HG03060 (cell line): Measurements from ENCODE around the gene LRMDA.

Experiments
- ATAC-seq: cut with Tn5 transposase; IDR thresholded peaks from one replicate; pipeline ENCODE4 v1.9.1; 2021; ENCODE audit warnings: low read depth, moderate number of reproducible peaks; ENCODE audit not compliant: unreplicated experiment

The LRMDA gene

DNA sequence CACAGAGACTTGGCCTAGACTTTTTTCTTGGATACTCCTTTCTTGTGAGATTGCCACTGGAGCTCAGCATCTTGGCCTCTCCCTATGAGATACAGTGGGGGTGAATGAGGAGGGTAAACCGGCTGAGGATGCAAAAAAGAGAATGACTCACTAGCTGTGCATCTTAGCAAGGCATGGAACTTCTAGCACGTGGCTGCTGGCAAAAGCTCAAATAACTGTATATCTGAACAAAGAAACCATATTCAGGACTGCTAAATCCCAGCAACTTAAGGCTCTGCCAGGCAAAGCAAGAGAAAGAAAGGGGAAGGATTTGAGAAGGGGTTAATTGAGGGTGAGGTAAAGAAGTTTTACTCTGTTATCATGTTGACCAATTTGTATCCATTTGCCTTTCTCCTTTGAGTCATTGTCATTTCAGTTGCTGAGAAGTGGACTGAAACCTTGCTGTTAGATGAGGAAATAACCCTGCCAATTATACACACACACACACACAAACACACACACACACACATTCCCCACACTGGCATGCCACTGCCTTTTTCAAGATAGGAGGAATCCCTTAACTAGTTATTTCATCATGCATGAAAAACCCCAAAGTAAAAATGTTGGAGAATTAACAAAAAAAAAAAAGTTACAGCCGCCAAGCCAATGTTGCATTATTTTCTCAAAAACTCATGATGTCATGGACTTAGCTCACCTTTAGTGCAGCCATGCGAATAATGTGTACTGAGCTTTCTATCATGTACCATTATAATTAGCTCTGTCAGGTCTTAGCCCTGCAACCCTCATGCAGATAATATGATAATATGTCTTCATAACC, 997.3 kb downstream of the LRMDA start:
- no peak for ATAC-seq

DNA sequence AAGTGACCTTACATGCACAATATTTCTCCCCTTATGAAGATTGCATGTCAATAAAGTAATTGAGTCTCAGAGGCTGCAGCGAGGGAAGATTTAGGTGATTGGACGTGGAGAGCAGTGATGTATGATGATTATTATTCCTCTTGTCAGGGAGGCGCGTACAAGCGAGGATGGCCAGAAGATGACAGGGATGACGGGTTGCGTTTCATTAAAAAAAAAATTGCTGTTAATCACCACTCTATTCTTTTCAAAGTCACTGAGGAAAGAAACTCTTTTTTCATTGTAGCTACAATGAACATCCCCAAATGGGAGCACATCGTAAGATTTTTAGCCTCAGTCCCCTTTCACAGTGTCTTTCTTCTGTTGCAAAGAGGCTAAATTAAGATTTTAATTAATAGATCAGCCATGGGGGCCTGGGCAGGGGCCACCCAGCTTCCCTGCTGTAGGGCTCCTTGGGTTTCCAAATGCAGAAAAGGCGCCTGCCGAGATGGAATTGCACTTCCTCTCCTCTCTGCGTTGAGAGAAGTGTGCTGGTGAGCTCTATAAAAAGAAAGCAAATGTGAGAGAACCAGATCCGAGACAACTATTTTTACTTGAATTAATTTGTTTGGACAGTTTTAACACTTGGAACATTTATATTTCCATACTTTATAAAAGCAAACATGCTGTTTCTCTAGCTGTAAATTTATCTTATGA, 998.1 kb downstream of the LRMDA start:
- no peak for ATAC-seq

DNA sequence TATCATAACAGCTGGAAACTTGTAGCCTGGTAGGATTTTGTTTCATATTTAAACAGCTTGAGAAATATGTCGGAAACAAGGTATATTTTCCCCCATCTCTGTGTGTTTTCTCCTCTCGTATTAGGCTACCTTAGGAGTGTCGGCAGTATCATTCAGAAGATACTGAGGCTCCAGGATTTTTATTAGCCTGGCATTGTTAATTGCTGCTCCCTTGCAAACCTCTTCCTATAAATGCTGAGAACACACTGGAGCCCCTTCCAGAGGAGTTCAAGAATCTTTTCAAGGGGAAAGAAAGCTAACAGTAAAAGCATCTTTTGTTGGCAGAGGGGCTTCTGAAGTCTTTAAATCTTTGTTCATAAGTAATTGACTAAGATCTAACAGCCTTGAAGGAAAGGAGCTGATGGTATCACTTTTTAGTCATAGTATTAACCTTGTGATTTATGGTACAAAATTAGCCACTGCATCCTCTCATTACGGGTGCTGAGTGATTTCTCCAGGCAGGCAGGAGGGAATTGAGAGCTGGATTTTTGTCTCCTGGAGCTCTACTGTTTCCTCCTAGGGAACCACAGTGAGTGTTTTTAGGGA, 998.7 kb downstream of the LRMDA start:
- no peak for ATAC-seq

DNA sequence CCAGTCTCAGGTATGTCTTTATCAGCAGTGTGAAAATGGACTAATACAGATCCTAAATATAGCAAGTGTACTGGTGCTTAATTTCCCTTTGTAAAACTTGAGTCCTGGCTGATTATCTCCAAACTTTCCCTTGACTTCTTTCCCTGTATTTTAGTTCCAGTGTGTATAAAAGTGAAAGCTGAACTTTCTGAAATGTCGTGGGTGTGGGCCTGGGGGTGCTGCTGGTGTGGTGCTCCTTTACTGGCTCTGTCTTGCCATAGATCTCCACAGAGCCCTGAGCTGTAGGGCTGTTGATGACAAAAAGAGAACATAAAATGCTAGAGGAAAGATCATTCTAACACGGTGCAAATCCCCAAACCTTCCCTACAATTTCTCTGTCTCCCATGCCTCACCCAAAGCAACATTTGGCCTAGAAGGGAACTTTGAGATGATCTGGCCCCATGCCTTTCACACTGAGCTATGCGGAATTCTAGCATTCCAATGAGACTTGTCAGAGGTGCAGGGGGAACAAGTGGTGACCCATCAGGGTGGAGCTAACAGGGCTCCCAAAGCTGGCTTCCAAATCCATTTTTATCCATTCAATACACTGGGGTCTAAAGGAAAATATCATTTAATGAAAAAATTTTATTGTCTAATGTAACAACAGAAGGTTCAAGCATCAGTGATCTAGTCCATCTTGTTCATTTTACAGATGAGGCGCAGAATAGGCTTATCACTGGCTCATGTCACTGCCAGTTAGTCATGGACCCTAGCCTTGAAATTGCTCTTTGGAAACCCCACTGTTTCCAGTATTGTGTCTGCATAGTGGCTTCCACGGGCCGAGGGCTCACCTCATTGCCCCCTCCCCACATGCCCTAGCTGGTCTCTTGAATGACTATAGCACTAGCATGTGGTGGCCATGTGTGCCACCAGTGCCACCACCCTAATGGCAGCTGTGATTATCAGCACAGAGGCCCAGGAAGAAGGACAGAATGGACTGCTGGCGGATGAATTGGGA, 1000.9 kb downstream of the LRMDA start:
- ATAC-seq, result no peak

DNA sequence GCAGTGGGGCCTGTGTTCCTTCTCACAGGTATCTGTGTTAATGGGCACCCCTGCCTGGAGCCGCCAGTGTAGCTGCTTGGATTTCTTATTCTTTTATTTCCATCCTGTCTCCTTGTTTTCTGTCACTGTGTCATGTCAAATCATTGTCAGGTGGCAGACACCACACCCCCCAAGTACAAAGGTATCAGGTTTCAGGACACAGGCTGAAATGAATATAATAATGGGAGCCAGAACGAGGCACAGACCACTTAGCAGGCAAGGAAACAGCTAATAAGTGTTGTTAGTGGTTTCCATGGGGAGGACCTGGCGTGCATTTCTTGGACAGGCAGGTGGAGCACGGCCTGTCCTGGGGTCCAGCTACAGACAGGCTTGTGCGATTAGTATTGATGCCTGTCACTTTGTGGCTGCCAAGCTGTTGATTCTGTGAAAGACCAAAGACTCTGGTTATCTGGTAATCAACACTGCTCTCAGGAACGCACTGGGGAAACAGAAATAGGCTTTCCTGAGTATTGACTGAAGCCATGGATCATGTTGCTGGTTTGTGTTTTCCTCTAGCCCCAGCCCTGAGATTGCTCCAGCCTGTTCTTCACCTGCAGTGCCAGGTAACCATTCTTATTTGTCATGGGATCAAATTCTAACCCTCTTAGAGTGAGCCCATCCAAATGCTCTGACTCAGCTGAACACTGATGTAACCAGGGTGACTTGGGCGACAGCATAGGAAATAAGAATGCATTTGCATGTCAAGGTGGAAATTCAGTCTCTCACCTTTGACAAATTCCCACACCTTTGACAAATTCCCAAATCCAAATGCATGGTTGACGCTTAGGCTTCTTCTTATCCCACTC, 1002.0 kb downstream of the LRMDA start:
- ATAC-seq, result no peak

DNA sequence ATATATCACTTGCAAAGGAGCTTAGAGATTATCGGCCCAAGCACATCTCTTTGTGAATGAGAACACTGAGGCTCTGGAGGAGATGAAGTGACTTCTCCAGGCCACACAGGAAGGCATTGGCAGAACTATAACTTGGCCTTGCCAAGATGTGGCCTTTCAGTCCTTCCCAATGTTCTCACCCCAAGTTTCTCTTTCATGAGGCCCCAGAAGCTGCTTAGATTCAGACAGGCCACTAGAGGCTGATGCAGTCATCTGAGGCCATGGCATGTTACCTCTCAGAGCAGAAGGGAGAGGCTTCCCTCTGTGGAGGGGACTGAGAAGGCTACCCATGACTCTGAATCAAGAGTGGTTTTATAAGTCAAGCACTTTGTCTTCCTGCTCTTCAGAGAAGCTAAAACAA, 1003.7 kb downstream of the LRMDA start:
- ATAC-seq, result no peak

DNA sequence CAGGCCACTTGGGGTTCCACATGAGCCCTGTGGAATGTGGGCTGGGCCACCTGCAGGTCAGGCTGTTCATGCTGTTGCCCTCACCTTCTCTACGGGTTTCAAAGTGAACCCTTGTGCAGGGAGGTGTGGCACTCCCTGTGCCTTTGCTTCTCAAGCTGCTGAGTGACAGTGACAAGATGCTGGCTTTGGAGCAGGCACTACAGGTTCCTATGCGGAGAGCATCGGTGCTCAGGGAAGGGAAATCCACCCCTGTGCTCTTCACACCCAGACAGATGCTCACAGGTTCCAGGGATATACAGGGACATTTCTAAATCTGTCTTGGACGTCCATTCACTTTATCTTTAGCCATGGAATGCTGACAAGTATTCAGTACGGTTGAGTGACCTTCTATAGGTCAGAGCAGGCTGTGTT, 1005.0 kb downstream of the LRMDA start:
- no peak for ATAC-seq

DNA sequence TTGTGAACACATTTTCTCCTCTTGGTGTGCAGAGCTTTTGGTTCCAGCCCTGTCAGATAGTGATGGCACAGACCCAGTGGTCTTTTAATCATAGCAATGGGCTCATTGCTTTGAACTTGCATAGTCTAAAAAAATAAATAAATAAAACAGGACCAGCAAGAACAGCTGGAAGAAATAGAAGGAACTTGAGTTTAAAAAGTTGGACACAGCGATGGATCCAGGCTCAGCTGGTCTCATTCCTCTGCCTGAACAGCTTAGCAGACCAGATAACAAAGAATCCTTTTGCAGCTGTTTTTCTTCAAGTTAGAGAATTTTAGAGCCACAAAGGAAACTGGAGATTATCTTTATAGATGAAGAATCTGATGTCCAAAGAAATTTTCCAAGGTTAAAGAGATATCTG, 1005.6 kb downstream of the LRMDA start:
- no peak for ATAC-seq

DNA sequence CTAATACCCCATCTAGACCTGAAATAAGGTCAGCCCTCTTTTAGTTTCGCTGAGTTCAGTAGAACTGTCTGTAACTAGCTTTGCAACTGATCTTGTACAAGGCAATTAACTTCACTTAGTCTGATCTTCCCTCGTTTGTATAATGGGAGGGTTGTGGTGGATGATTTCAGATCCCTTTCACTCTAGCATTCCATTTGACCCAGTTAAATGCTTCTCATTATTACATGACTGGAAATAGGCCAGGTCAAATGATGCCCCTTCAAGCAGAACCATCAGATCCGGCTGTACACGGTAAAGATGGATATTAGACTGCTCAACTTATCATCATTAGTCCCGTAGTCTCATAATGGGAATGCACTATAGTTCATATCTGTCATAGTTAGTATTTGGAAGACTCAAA, 1009.0 kb downstream of the LRMDA start:
- no peak for ATAC-seq

DNA sequence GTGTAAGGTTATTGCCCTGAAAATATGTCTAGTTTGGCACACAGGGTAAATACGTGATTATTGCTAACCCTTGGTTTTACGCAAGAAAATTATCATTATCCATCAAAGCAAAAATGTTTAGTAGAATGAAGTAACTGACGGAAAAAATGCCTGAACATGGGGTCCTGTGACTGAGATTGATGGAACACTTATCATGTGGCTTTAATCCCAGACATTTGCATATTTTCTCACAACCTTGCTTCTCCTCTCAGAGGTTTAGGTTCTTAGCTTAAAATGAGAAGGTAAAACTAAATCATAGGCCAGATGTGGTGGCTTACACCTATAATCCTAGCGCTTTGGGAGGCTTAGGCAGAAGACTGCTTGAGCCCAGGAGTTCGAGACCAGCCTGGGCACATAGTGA, 1010.7 kb downstream of the LRMDA start:
- ATAC-seq, result no peak

DNA sequence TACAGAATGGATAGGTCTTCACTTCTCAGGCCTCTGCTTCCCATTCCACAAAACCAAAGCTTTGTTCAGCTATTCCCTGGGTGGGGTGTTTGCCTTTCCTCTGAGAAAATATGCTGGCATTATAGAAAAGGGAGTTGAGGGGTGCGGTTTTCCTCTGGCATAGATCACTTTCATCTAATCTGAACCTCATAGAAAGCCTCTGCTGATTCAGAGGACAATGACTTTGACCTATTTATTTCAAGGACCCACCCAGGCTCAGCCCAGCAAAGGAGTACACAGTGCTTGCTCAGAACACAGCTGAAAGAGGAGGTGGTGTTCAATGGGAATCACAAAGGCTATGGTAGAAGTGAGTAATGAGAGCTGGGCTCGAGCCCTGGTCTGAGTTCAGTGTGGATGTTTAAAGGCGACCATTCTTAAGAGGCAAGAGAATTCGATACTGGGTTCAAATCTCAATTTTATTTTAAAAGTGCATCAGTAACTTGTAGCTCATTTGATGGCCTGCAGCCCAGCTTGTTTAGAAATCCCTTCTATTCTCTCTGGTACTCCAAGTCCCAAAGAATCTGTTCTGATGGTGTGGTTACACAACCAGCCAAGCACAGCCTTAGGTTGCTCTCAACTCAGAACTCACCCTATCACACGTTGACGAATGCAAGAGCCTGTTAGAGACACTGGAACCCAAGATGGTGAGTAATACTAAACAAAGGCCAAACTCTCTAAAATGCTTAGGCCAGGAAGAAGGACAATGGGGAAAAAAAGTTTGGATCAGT, 1012.8 kb downstream of the LRMDA start:
- ATAC-seq, result no peak

DNA sequence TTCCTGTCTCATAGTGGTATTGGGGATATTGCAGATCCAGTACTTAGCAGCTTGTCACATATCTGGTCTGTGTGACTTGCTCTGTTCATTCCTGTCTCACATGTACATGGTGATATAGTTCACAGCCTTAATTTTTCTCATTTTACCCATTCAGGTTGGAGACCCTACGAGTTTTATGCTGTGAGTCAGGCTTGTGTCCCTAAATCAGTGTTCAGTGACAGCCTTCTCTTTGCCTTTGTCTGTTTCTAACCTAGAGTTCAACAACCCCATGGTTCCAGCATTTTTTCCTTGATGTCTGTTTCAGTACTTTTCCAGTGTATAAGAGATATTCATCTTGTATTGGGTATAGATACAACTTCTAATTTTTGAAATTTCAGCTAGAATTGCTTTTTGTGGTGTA, 1016.2 kb downstream of the LRMDA start:
- ATAC-seq, result no peak

DNA sequence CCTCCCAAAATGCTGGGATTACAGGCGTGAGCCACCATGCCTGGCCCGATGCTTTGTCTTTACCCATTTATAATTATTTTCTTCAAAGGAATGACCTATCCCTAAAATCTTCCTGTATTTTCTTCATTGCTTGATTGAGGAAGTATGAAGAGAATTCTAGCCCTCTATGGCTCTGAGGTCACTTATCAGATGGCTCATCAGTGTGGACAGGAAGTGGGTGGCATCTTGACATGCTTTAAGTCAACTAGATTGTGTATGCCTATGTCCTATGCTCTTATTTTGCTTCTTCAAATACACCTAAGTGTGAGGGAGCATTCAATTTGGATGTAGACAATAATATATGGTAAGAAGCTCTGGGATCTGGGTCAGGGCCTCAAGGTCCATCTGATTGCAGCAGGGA, 1020.5 kb downstream of the LRMDA start:
- no peak for ATAC-seq

DNA sequence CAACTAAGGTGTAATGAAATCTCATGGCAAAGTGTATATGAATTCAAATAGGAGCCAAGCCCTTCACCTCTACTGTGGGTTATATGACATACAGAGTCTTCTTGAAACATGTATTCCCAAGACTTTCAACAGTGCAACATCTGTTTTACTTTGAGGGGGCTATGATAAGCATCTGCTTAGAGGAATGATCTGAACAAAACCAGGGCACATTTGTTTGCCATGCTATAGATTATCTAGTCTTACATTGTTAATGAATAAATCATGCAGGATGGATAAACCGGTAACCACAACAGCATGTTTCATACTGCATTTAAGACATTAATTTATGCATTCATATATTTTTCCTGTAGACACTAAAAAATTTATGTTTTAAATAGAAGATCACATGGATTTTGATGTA, 1021.9 kb downstream of the LRMDA start:
- ATAC-seq, result no peak

DNA sequence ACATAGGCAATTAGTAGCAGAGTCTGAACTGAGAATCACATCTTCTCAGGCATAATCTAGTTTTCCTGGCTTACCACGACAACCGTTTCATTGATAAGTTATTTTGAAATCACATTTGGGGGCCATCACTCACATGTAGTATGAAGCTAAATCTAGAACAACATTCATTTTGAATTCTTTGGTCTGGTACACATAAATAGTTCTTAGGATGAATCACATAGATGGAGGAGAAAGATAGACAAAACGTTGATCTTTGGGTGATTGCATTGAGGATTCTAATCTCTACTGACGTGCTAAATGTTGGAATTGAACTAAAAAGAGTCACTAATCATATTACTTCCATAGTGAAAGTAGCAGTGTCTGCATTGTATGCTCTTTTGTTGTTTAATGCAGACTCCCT, 1022.6 kb downstream of the LRMDA start:
- ATAC-seq, result no peak

DNA sequence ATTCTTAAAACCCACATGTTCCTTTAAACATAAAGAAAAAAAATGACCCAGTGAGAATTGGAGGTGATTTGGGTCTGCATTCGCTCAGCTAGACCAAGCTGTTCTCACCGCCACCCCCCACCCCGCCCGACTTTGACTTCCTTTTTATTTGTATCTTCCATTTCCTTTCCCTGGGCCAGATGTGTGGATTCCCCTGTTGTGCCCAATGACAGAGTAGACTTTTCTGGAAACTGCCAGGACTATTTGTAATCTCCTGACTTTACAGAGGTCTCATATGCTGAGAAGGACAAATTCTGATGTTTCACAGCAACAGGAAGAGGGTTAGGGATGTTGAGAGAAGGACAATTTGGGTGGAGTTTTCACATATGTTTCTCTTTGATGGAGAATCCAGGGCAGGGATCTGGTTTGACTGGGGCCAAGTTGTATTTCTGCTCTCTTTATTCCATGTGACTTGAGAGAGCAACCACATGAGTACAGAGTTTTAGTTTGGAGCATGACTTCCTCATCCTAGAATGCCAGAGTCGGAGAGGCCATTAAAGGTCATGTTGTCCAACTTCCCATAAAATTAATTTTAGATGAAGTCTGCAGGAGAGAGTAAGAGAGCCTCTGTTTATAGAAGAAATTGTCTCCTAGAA, 1023.2 kb downstream of the LRMDA start:
- ATAC-seq, result no peak

DNA sequence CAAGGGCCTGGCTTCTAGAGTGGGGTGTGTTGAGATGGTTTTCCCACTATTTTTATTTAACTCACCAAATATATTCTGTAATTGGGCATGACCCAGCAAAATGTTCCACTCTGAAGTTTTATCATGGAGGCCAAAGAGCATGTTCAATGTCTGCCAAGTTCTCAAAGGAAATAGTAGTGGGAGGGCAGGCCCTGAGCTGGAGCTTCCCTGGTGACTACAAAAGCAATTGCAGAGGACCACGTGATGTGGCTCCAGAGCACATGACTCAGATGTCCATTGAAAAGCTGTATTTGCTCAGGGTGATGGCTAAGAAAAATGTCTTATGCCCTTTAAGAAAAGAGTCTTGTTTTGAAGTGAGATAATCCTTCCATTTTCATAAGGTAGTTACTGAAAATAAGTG, 1024.8 kb downstream of the LRMDA start:
- no peak for ATAC-seq

DNA sequence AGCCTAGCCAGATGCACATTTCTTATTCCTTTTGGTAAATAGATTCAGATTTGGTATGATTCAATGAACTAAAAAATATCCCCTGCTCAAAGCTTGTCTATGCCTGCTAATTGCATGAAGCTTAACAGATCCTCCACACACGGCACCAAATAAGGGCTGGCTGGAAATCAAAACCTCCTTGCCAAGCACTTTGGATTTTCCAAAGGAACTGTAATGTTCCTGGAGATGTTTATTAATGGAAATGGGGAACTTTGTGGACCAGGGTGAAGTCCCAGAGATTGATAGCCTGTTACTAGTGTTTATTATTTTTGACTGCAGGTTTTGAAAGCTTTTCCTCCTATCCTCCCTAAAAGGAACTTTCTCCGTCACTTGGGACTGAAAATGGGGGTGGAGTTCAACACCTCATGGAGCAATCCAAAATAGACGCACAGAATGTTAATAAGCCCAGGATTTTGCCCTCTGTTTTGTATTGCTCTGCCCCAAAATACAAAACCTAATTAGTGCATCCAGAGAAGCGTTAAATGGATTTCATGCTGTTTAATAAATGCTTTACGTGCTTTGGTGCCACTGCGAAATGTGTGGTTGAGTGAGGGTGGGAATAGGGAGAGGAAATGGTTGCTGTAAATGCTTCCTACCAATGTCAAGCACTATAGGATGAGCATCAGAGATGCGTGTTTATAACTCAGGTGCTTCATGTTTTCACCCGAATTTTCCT, 1027.7 kb downstream of the LRMDA start:
- no peak for ATAC-seq
